K562 treated with DMSO at 1 percent for 48 hours (cell line): Measurements from ENCODE around the gene NETO1. TPM values are rescaled to one million over a fixed set of nuclear protein-coding genes. Genes with fewer than 3 reads are reported as not detected.

Source experiments
- total RNA-seq: library from RNA; unstranded; fragments of 300-600 nt; gene quantifications from 2 replicates; pipeline ENCODE4 v1.2.3, GENCODE V29; 2022; ENCODE audit warnings: low replicate concordance; ENCODE audit errors: extremely low read depth

The NETO1 gene
- not detected in 2 replicates for total RNA-seq

GRCh38 chr18:72867746-72868584 lies at the start of gene NETO1:
Gene NETO1, minus strand, starts transcription at chr18:72867987. Its CDS starts 696 bp downstream, at chr18:72867291.

